SK-N-SH (cell line): ENCODE measurements around the gene LTK. TPM values are rescaled to one million over a fixed set of nuclear protein-coding genes. Genes with fewer than 3 reads are reported as not detected.

ENCODE experiments used
- CTCF ChIA-PET: fragments of 300-600, 350-600 bp; formaldehyde crosslinking; extraction: SDS; loops from one replicate; lab custom pipeline; 2021; lab: Yijun Ruan, JAX
- POLR2A ChIA-PET: fragments of 350-600 bp; sonication (Branson Sonifier 250); formaldehyde crosslinking; extraction: SDS; loops from one replicate; lab custom pipeline; 2020; ENCODE audit warnings: antibody characterized with exemption, inconsistent platforms; lab: Yijun Ruan, JAX
- DNase-seq: peaks from one replicate; pipeline ENCODE4 v3.0.0; 2012
- H2AFZ ChIP-seq: fragments of 200-600 bp; sonication (generic); 2 replicates; pipeline ENCODE4 v1.8.1; 2016; ENCODE audit warnings: antibody characterized with exemption, mild to moderate bottlenecking, low read depth
- H3F3A ChIP-seq: fragments of 200-600 bp; sonication (generic); replicated peaks from 2 replicates; pipeline ENCODE3; 2016; ENCODE audit warnings: antibody characterized with exemption, mild to moderate bottlenecking; ENCODE audit not compliant: insufficient read depth
- H3K27ac ChIP-seq, 2 experiments: fragments of 200-500 bp in 1 of 2; fragments of 200-600 bp in 1 of 2; sonication (Bioruptor generic) in 1 of 2; sonication (generic), shearing (Covaris generic) in 1 of 2; 2 replicates each; pipeline versions ENCODE4 v1.5.1 to v1.6.1; 2014 to 2016; ENCODE audit warnings: low read depth in 2 of 2, inconsistent platforms in 1 of 2, low read length in 1 of 2, mild to moderate bottlenecking in 1 of 2, mixed read lengths in 1 of 2
- H3K27me3 ChIP-seq: fragments of 200-600 bp; sonication (generic), shearing (Covaris generic); 2 replicates; pipeline ENCODE4 v1.6.1; 2016; ENCODE audit warnings: mixed run types; ENCODE audit not compliant: insufficient read depth
- H3K36me3 ChIP-seq, 2 experiments: fragments of 200-500 bp in 1 of 2; fragments of 200-600 bp in 1 of 2; sonication (Bioruptor generic) in 1 of 2; sonication (generic) in 1 of 2; replicated peaks in 1 of 2; 2 replicates each; pipeline versions ENCODE3 to v1.5.1; 2014 to 2016; ENCODE audit warnings: low read length in 1 of 2, mild to moderate bottlenecking in 1 of 2; ENCODE audit not compliant: insufficient read depth in 2 of 2, control insufficient read depth in 1 of 2
- H3K4me1 ChIP-seq, 2 experiments: fragments of 200-500 bp in 1 of 2; fragments of 200-600 bp in 1 of 2; sonication (Bioruptor generic) in 1 of 2; sonication (generic), shearing (Covaris generic) in 1 of 2; 2 replicates each; pipeline versions ENCODE4 v1.5.1 to v1.6.1; 2014 to 2016; ENCODE audit warnings: low read depth in 1 of 2, low read length in 1 of 2, mixed run types in 1 of 2; ENCODE audit not compliant: insufficient read depth in 2 of 2, control insufficient read depth in 1 of 2
- H3K4me2 ChIP-seq: fragments of 200-600 bp; sonication (generic), shearing (Covaris generic); 2 replicates; pipeline ENCODE4 v1.6.1; 2017; ENCODE audit warnings: mixed run types
- H3K4me3 ChIP-seq, 2 experiments: fragments of 200-500 bp in 1 of 2; fragments of 200-600 bp in 1 of 2; sonication (Bioruptor generic) in 1 of 2; sonication (generic), shearing (Covaris generic) in 1 of 2; 2 replicates each; pipeline versions ENCODE4 v1.5.1 to v1.8.1; 2014 to 2016; ENCODE audit warnings: low read depth in 2 of 2, inconsistent platforms in 1 of 2, low read length in 1 of 2, mild to moderate bottlenecking in 1 of 2, mixed read lengths in 1 of 2, moderate library complexity in 1 of 2
- H3K79me2 ChIP-seq: fragments of 200-600 bp; sonication (generic); 2 replicates; pipeline ENCODE4 v1.8.1; 2017; ENCODE audit warnings: mild to moderate bottlenecking; ENCODE audit not compliant: insufficient read depth
- H3K9ac ChIP-seq: fragments of 200-600 bp; sonication (generic); 2 replicates; pipeline ENCODE4 v1.6.1; 2017; ENCODE audit warnings: mixed run types
- H3K9me2 ChIP-seq: fragments of 200-600 bp; sonication (generic); 2 replicates; pipeline ENCODE4 v1.6.1; 2017; ENCODE audit warnings: mixed run types
- H3K9me3 ChIP-seq: fragments of 200-600 bp; sonication (generic); 2 replicates; pipeline ENCODE4 v1.6.1; 2017; ENCODE audit warnings: mixed run types, mild to moderate bottlenecking, moderate library complexity
- H4K20me1 ChIP-seq: fragments of 200-600 bp; sonication (generic); 2 replicates; pipeline ENCODE4 v1.6.1; 2017; ENCODE audit warnings: mild to moderate bottlenecking, mixed run types; ENCODE audit not compliant: insufficient read depth
- CHD2 ChIP-seq: fragments of 150-350 bp; IDR thresholded peaks from 2 replicates; pipeline ENCODE4 v1.6.1; 2018; ENCODE audit warnings: low read length; ENCODE audit not compliant: partially characterized antibody
- ELF1 ChIP-seq: IDR thresholded peaks from 2 replicates; pipeline ENCODE4 v1.4.0; 2012
- EP300 ChIP-seq, 2 experiments: IDR thresholded peaks; 2 replicates each; pipeline versions ENCODE4 v1.4.0 to v1.6.1; 2012; ENCODE audit warnings: borderline replicate concordance in 1 of 2, low read depth in 1 of 2, low read length in 1 of 2
- EZH2phosphoT487 ChIP-seq: fragments of 200-600 bp; sonication (generic); IDR thresholded peaks from 2 replicates; pipeline ENCODE4 v1.6.1; 2017; ENCODE audit warnings: low read depth, mixed run types, mild to moderate bottlenecking, antibody characterized with exemption, moderate library complexity, borderline replicate concordance
- GABPA ChIP-seq: IDR thresholded peaks from 2 replicates; pipeline ENCODE4 v1.4.0; 2012; ENCODE audit warnings: low read depth, mild to moderate bottlenecking
- GATA2 ChIP-seq: sonication (generic); formaldehyde crosslinking; IDR thresholded peaks from 2 replicates; pipeline ENCODE4 v1.5.0; 2020; ENCODE audit warnings: mild to moderate bottlenecking, missing genetic modification reagents
- NRF1 ChIP-seq: IDR thresholded peaks from 2 replicates; pipeline ENCODE4 v1.6.1; 2012; ENCODE audit warnings: low read depth, mild to moderate bottlenecking, low read length
- RCOR1 ChIP-seq: fragments of 150-350 bp; IDR thresholded peaks from 2 replicates; pipeline ENCODE4 v1.6.1; 2017; ENCODE audit warnings: antibody characterized with exemption, low read length
- RFX5 ChIP-seq: IDR thresholded peaks from 2 replicates; pipeline ENCODE4 v1.6.1; 2012; ENCODE audit warnings: mild to moderate bottlenecking, improper control_type of control experiment, low read length
- RXRA ChIP-seq: IDR thresholded peaks from 2 replicates; pipeline ENCODE4 v1.4.0; 2012; ENCODE audit warnings: low read depth, mild to moderate bottlenecking, borderline replicate concordance
- SMC3 ChIP-seq: IDR thresholded peaks from 2 replicates; pipeline ENCODE4 v1.6.1; 2012; ENCODE audit warnings: low read depth, low read length, improper control_type of control experiment
- TAF1 ChIP-seq: IDR thresholded peaks from 2 replicates; pipeline ENCODE4 v1.6.1; 2012; ENCODE audit warnings: low read depth, mild to moderate bottlenecking, low read length, moderate library complexity, borderline replicate concordance
- TEAD4 ChIP-seq: IDR thresholded peaks from 2 replicates; pipeline ENCODE4 v1.4.0; 2012; ENCODE audit warnings: mild to moderate bottlenecking, borderline replicate concordance; ENCODE audit not compliant: insufficient read depth
- YY1 ChIP-seq: IDR thresholded peaks from 2 replicates; pipeline ENCODE4 v1.4.0; 2012; ENCODE audit warnings: low read depth, mild to moderate bottlenecking
- WGBS: methylation state at CpG from one replicate; pipeline ENCODE4 v1.1.6; 2017; ENCODE audit warnings: low lambda C conversion rate; 5-methylcytosine and 5-hydroxymethylcytosine counted together
- polyA plus RNA-seq, 3 experiments: library from polyadenylated mRNA; depleted of rRNA; stranded (reverse); fragments of >200 nt; gene quantifications; 2 replicates each; pipeline ENCODE4 v1.2.3, GENCODE V29; 2012
- TF ChIP-seq, protein P1 (sequence below): IDR thresholded peaks from 2 replicates; pipeline ENCODE4 v1.4.0; 2012; ENCODE audit warnings: low read depth, borderline replicate concordance
- TF ChIP-seq, protein P2 (sequence below): fragments of 200-600 bp; sonication (generic); IDR thresholded peaks from 2 replicates; pipeline ENCODE4 v1.6.1; 2017; ENCODE audit warnings: antibody characterized with exemption, mild to moderate bottlenecking, moderate library complexity
- TF ChIP-seq, protein P3 (sequence below): IDR thresholded peaks from 2 replicates; pipeline ENCODE4; 2012
- TF ChIP-seq, protein P4 (sequence below): IDR thresholded peaks from 2 replicates; pipeline ENCODE4 v1.4.0; 2012; ENCODE audit warnings: low read depth
- TF ChIP-seq, protein P5 (sequence below): IDR thresholded peaks from 2 replicates; pipeline ENCODE4 v1.6.1; 2012; ENCODE audit warnings: mild to moderate bottlenecking, low read depth, low read length, moderate library complexity

Gene LTK
- polyA plus RNA-seq, 1 of the 3 experiments (the other 2 are of a cell fraction): 0.07 TPM

DNA sequence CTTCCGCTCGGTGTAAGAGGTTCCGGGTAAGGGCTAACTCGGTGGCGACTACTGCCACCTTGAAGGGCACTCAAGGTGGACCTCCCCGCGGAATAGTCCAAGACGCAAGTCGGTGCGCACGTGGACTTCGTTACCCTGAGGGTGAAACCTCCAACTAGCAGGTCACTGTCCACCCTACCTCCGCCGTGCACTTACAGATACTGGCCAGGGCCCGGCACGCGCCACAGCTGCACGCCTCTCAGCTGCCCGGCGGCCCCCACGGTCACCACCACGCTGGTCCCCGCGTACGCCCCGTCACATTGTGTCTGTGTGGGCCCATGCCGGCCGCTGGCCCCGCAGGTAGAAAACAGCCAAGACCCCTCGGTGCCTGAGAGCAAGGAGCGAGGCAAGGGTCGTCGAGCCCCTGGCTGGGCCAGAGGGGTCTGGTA lies 1.1 kb downstream of the LTK start:
- Histone ChIP-seq H3K27ac (no peak overlapping the region), H3K27me3 (peaks cover 7% of the 10 kb centered on the region; the same call in 1 of the 2 replicates), H3K4me3 (peak overlapping the region in 1 of 2 experiments; percentile 31; a peak in 1 of 4 replicates), H3K79me2 (no peaks in the 10 kb centered on the region), H3K9ac (no peak overlapping the region), H4K20me1 (no peaks in the 10 kb centered on the region), H3K4me1 (peaks cover 0 to 13% of the 10 kb centered on the region in 2 experiments; a peak in 1 of 4 replicates), H2AFZ (no peak overlapping the region), H3K36me3 (peaks cover 3 to 5% of the 10 kb centered on the region in 2 experiments), H3K9me3 (no peaks in the 10 kb centered on the region), H3F3A (no peaks in the 10 kb centered on the region), H3K9me2 (no peaks in the 10 kb centered on the region), H3K4me2 (peak overlapping the region; percentile 66; the same call in 1 of the 2 replicates)
- DNase-seq: peak; percentile 50
- WGBS: 33% methylated on average over 12 of the region's 33 CpGs
- ChIA-PET CTCF (interaction anchor here (1.8 kb wide), 1 partner anchor 47 kb away, joined by 6 read pairs; no protein-coding TSS in a partner anchor), POLR2A (no interaction called here)
- TF ChIP-seq CHD2 (no peak), RXRA (no peak), TAF1 (no peak), RFX5 (no peak), TEAD4 (no peak), YY1 (no peak), EZH2phosphoT487 (no peak)
- TF ChIP-seq, protein P1, sequence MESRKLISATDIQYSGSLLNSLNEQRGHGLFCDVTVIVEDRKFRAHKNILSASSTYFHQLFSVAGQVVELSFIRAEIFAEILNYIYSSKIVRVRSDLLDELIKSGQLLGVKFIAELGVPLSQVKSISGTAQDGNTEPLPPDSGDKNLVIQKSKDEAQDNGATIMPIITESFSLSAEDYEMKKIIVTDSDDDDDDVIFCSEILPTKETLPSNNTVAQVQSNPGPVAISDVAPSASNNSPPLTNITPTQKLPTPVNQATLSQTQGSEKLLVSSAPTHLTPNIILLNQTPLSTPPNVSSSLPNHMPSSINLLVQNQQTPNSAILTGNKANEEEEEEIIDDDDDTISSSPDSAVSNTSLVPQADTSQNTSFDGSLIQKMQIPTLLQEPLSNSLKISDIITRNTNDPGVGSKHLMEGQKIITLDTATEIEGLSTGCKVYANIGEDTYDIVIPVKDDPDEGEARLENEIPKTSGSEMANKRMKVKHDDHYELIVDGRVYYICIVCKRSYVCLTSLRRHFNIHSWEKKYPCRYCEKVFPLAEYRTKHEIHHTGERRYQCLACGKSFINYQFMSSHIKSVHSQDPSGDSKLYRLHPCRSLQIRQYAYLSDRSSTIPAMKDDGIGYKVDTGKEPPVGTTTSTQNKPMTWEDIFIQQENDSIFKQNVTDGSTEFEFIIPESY: no peak
- TF ChIP-seq, protein P2, sequence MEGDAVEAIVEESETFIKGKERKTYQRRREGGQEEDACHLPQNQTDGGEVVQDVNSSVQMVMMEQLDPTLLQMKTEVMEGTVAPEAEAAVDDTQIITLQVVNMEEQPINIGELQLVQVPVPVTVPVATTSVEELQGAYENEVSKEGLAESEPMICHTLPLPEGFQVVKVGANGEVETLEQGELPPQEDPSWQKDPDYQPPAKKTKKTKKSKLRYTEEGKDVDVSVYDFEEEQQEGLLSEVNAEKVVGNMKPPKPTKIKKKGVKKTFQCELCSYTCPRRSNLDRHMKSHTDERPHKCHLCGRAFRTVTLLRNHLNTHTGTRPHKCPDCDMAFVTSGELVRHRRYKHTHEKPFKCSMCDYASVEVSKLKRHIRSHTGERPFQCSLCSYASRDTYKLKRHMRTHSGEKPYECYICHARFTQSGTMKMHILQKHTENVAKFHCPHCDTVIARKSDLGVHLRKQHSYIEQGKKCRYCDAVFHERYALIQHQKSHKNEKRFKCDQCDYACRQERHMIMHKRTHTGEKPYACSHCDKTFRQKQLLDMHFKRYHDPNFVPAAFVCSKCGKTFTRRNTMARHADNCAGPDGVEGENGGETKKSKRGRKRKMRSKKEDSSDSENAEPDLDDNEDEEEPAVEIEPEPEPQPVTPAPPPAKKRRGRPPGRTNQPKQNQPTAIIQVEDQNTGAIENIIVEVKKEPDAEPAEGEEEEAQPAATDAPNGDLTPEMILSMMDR: no peak
- TF ChIP-seq, protein P3, sequence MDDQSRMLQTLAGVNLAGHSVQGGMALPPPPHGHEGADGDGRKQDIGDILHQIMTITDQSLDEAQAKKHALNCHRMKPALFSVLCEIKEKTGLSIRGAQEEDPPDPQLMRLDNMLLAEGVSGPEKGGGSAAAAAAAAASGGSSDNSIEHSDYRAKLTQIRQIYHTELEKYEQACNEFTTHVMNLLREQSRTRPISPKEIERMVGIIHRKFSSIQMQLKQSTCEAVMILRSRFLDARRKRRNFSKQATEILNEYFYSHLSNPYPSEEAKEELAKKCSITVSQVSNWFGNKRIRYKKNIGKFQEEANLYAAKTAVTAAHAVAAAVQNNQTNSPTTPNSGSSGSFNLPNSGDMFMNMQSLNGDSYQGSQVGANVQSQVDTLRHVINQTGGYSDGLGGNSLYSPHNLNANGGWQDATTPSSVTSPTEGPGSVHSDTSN: no peak

DNA sequence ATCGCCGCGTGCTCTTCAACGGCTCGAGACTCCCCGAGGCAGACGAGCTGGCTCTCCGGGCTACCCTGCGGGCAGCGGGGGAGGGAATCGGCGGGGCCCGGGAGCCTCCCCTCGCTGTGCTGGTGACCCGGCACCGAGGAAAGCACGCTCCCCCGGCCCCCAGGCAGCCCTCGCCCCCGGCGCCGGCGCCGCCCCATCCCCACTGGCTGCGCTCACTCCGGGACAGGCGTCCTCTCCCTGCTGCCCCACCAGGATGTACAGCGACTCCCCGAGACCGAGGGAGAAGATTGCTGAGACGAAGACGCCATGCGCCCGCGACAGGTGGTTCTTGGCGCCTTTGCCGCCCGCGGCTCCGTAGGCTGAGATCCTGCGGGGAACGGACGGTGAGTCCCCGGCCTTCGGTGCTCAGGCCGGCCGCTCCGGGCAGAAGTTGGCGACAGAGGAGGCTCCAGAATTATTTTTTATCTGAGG lies 1.7 kb downstream of the LTK start:
- no peaks in the 10 kb centered on the region for H3K9me2 ChIP-seq
- no peak overlapping the region for H2AFZ ChIP-seq
- no peak for DNase-seq
- H4K20me1 ChIP-seq: no peaks in the 10 kb centered on the region
- H3F3A ChIP-seq: no peaks in the 10 kb centered on the region
- H3K9me3 ChIP-seq: no peaks in the 10 kb centered on the region
- POLR2A ChIA-PET: no interaction called here
- peaks cover 0 to 3% of the 10 kb centered on the region in 2 experiments for H3K36me3 ChIP-seq
- H3K9ac ChIP-seq: no peak overlapping the region
- 71% methylated on average over 3 of the region's 49 CpGs for WGBS
- peaks cover 0 to 13% of the 10 kb centered on the region in 2 experiments; a peak in 1 of 4 replicates for H3K4me1 ChIP-seq
- CTCF ChIA-PET: interaction anchor here (0.5 to 1.5 kb wide), 2 partner anchors 46 to 137 kb away, joined by 3 to 4 read pairs; no protein-coding TSS in a partner anchor
- no peak overlapping the region for H3K4me2 ChIP-seq
- no peaks in the 10 kb centered on the region for H3K79me2 ChIP-seq
- H3K27me3 ChIP-seq: peaks cover 7% of the 10 kb centered on the region; the same call in 1 of the 2 replicates
- H3K4me3 ChIP-seq: no peak overlapping the region
- H3K27ac ChIP-seq: no peak overlapping the region
- no peak for TF ChIP-seq SMC3
- TF ChIP-seq YY1: no peak
- TF ChIP-seq GABPA: no peak
- TF ChIP-seq, protein P4, sequence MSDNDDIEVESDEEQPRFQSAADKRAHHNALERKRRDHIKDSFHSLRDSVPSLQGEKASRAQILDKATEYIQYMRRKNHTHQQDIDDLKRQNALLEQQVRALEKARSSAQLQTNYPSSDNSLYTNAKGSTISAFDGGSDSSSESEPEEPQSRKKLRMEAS: no peak
- TF ChIP-seq RCOR1: no peak
- no peak for TF ChIP-seq EP300 (IDR thresholded peaks at IDR 0.05; ENCODE audit: borderline replicate concordance in 1 of 2, low read depth in 1 of 2, low read length in 1 of 2)
- TF ChIP-seq ELF1: no peak
- no peak for TF ChIP-seq NRF1
- TF ChIP-seq, protein P5, sequence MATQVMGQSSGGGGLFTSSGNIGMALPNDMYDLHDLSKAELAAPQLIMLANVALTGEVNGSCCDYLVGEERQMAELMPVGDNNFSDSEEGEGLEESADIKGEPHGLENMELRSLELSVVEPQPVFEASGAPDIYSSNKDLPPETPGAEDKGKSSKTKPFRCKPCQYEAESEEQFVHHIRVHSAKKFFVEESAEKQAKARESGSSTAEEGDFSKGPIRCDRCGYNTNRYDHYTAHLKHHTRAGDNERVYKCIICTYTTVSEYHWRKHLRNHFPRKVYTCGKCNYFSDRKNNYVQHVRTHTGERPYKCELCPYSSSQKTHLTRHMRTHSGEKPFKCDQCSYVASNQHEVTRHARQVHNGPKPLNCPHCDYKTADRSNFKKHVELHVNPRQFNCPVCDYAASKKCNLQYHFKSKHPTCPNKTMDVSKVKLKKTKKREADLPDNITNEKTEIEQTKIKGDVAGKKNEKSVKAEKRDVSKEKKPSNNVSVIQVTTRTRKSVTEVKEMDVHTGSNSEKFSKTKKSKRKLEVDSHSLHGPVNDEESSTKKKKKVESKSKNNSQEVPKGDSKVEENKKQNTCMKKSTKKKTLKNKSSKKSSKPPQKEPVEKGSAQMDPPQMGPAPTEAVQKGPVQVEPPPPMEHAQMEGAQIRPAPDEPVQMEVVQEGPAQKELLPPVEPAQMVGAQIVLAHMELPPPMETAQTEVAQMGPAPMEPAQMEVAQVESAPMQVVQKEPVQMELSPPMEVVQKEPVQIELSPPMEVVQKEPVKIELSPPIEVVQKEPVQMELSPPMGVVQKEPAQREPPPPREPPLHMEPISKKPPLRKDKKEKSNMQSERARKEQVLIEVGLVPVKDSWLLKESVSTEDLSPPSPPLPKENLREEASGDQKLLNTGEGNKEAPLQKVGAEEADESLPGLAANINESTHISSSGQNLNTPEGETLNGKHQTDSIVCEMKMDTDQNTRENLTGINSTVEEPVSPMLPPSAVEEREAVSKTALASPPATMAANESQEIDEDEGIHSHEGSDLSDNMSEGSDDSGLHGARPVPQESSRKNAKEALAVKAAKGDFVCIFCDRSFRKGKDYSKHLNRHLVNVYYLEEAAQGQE: no peak
- no peak for TF ChIP-seq GATA2 (CRISPR knock-in tag)
